Epithelial cell of proximal tubule (primary cell): ENCODE results near the gene ST7L. TPM values are rescaled to one million over a fixed set of nuclear protein-coding genes. Genes with fewer than 3 reads are reported as not detected.

Experiments used
- DNase-seq: peaks from one replicate; pipeline ENCODE4 v3.0.0-alpha.2; 2011; ENCODE audit warnings: low read depth
- H3K4me3 ChIP-seq: 2 replicates; pipeline ENCODE4 v1.5.1; 2011; ENCODE audit warnings: low read depth, mild to moderate bottlenecking, low read length
- total RNA-seq: library from RNA; depleted of rRNA; stranded (reverse); fragments of >200 nt; gene quantifications from 2 replicates; pipeline ENCODE4 v1.2.3, GENCODE V29; 2015
- TF ChIP-seq, protein P1 (sequence below): conservative IDR thresholded peaks from 2 replicates; pipeline ENCODE4 v1.5.1; 2012; ENCODE audit warnings: low read depth, mild to moderate bottlenecking, low read length

ST7L gene
- total RNA-seq, 1 donor from 2014 or later = 7.4 TPM

DNA sequence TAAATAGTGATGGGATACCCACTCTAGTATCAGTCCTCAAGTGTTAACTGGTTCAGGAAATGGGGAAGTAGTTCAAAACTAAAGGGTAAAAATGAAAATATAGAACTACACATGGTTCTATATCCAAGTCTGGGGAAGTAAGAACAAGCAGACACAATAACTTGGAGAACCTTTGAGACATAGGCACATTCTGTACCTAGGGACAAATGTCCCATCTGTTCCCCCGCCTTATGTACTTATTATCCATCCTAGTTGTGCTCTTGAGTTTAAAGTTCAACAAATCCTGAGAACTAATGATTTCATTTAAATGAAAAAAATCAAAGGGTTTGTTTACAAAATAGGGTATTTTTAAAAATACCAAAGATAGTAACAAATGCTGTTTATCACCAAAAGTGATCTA is 77.6 kb downstream of the ST7L start:
- TF ChIP-seq, protein P1, sequence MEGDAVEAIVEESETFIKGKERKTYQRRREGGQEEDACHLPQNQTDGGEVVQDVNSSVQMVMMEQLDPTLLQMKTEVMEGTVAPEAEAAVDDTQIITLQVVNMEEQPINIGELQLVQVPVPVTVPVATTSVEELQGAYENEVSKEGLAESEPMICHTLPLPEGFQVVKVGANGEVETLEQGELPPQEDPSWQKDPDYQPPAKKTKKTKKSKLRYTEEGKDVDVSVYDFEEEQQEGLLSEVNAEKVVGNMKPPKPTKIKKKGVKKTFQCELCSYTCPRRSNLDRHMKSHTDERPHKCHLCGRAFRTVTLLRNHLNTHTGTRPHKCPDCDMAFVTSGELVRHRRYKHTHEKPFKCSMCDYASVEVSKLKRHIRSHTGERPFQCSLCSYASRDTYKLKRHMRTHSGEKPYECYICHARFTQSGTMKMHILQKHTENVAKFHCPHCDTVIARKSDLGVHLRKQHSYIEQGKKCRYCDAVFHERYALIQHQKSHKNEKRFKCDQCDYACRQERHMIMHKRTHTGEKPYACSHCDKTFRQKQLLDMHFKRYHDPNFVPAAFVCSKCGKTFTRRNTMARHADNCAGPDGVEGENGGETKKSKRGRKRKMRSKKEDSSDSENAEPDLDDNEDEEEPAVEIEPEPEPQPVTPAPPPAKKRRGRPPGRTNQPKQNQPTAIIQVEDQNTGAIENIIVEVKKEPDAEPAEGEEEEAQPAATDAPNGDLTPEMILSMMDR = no peak
- no peak overlapping the region for H3K4me3 ChIP-seq
- no peak for DNase-seq

DNA sequence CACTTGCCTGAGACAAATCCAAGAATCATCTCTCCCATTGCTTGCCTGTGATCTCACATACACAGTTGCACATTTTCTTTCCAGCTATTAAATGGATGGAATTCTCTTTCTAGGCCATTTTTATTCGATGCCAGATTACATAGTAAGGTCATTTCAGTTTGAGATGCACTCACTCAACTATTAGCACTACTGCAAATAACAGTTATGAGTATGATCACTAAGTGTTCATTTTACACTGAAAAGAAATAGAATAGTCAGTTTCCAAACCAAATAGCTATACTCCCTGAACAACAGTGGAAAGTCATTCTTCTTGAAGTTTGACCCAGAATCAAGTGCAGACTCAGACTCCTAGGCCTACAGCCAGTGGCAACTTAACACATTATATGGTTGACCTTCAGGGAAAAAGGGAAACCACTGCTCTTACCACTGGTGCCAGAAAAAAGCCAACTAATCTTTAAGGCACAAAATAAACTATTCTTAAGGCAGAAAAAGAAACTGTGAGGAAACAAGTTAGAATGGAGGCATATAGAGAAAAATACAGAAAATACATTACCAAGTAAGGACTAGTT is 78.6 kb downstream of the ST7L start:
- TF ChIP-seq, protein P1 = no peak
- DNase-seq = no peak
- H3K4me3 ChIP-seq = no peak overlapping the region

DNA sequence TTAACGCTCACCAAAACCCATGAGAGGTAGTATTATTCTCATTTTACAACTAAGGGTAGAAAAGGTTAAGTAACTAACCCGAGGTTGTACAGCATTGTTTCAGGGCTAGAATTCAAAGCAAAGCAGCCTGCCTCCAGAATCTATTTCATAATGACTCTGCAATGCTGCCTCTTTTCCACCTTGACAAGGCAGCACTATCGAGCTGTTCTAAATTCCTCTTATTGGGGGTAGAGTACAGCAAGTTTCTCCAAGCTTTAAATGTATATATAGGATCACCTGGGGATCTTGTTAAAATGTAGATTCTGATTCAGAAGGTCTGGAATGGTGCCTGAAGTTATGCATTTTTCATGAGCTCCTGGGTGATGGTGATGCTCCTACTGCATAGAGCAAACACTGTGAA is 80.1 kb downstream of the ST7L start:
- DNase-seq = no peak
- H3K4me3 ChIP-seq = no peak overlapping the region
- TF ChIP-seq, protein P1 = no peak

DNA sequence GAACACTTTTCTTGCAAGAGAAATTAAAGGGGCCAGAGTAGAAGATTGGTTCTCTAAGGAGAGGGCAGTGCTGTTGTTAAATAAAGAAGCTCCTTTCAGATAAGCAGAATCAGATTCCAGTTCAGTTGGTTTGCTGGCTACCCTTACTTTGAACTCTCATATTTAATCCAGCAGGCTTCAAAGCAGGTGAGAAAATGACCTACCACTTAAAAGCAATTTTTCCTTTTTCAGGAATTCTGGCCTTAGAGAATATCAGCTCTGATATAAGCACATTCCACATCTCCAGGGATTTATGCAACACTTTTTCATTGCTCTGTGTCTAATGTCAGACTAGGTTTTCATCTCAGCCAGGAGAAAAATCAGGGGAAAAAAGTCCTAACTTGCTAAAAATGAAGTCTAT is 81.5 kb downstream of the ST7L start:
- H3K4me3 ChIP-seq = no peak overlapping the region
- TF ChIP-seq, protein P1 = no peak
- no peak for DNase-seq

DNA sequence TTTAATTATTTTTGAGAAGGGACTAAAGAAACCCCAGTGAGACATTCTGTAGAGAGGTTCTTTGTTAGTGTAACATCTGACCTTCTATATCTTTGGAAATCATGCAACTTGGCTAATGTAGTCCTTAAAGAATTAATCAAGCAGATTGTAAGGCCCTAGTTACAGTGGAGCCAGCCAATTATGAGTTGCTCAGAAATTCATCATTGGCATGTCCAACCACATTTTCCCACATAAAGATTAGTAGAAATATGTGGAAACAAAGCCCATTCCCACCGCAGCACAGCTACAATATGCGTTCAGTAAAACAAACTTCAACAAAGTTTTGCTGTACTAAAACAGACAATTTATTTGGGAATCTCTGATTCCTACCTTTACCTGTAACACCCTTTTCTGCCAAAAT is 82.4 kb downstream of the ST7L start:
- H3K4me3 ChIP-seq = no peak overlapping the region
- no peak for DNase-seq
- TF ChIP-seq, protein P1 = no peak

DNA sequence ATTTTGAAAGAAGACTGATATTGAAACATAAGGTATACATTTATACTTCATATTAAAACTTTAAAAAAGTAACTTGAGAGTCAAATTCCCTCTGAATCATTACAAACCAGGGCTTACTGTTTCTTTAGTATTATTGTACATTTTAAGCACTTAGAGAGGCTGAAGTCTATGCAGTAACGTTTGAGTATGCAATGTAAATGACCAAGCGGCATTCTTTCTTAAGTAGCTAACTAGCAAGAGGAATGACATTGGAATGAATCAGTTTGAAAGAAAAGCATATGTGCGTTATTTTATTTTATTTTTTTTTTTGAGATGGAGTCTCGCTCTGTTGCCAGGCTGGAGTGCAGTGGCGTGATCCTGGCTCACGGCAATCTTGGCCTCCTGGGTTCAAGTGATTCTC is 85.9 kb downstream of the ST7L start:
- TF ChIP-seq, protein P1 = no peak
- no peak for DNase-seq
- H3K4me3 ChIP-seq = no peak overlapping the region

DNA sequence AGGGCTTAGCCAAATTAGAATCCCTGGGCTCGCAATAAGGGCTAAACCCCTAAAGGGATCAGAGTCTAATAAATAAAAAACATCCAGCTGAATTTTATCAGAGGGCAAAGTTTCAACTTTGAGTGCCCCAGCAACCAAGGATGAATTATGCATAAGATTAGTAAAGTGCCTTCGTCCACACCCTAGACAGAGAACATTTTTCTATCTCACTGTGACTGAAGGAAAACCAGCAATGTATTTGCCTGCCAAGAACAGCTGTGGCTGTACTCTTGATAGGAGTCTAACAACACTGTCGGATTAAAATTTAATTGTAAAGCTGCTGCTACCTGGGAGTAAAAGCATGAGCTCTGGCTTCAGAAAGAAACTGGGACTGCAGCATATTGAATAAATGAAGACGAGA is 86.9 kb downstream of the ST7L start:
- H3K4me3 ChIP-seq = no peak overlapping the region
- TF ChIP-seq, protein P1 = no peak
- DNase-seq = no peak
